HCT116 (cell line): ENCODE measurements around the gene PCCA. TPM values are rescaled to one million over a fixed set of nuclear protein-coding genes. Genes with fewer than 3 reads are reported as not detected.

Experiments used
- ATAC-seq: fragments of 200-7000 bp; cut with Tn5 transposase; 2 replicates; pipeline ENCODE4 v1.9.1; 2020; ENCODE audit warnings: mild to moderate bottlenecking, moderate library complexity
- BruUV-seq: library from RNA; stranded (reverse); fragments of 400-500 nt; replicated peaks from 2 replicates; lab custom pipeline; 2021; lab: Mats Ljungman, UMichigan
- CTCF ChIA-PET: fragments of 300-600 bp; sonication (Branson Sonifier 250); formaldehyde crosslinking; loops from one replicate; lab custom pipeline; 2021; ENCODE audit warnings: antibody characterized with exemption; lab: Charles Lee
- POLR2A ChIA-PET: fragments of 300-600, 350-600 bp; sonication (Branson Sonifier 250); formaldehyde crosslinking; loops from one replicate; lab custom pipeline; 2021; ENCODE audit warnings: antibody characterized with exemption; lab: Charles Lee
- RAD21 ChIA-PET, 2 experiments: fragments of 300-600 bp; sonication (Branson Sonifier 250); formaldehyde crosslinking; loops; one replicate each; lab custom pipeline; 2023; ENCODE audit warnings: low total read pairs in 2 of 2; ENCODE audit not compliant: uncharacterized antibody in 2 of 2, unreplicated experiment in 2 of 2, low non-redundant PET in 1 of 2; lab: Charles Lee
- DNase-seq: peaks from one replicate; pipeline ENCODE4 v3.0.0-alpha.2; 2010; ENCODE audit warnings: low read depth, low spot score
- H2AFZ ChIP-seq: fragments of 200-600 bp; shearing (Covaris generic), sonication (generic); 2 replicates; pipeline ENCODE4 v1.6.1; 2017; ENCODE audit warnings: low read depth, mixed run types, mixed read lengths, antibody characterized with exemption, low read length; ENCODE audit not compliant: poor library complexity, severe bottlenecking
- H3K27ac ChIP-seq: 2 replicates; pipeline ENCODE4 v1.5.1; 2012; ENCODE audit warnings: low read depth, low read length
- H3K27me3 ChIP-seq: fragments of 200-600 bp; sonication (generic); 2 replicates; pipeline ENCODE4 v1.6.1; 2016; ENCODE audit warnings: mixed run types, low read length, mixed read lengths; ENCODE audit not compliant: insufficient read depth
- H3K36me3 ChIP-seq, 2 experiments: fragments of 200-500 bp in 1 of 2; fragments of 200-600 bp in 1 of 2; sonication (Bioruptor generic) in 1 of 2; sonication (generic) in 1 of 2; 2 replicates each; pipeline versions ENCODE4 v1.5.1 to v1.6.1; 2014 to 2016; ENCODE audit warnings: low read length in 2 of 2, inconsistent platforms in 1 of 2, mixed read lengths in 1 of 2, mixed run types in 1 of 2; ENCODE audit not compliant: insufficient read depth in 2 of 2, control insufficient read depth in 1 of 2
- H3K4me1 ChIP-seq, 2 experiments: fragments of 200-600 bp in 1 of 2; sonication (generic) in 1 of 2; 2 replicates each; pipeline versions ENCODE4 v1.5.1 to v1.6.1; 2012 to 2017; ENCODE audit warnings: low read length in 2 of 2, inconsistent platforms in 1 of 2, mild to moderate bottlenecking in 1 of 2, mixed read lengths in 1 of 2, mixed run types in 1 of 2, moderate library complexity in 1 of 2; ENCODE audit not compliant: insufficient read depth in 2 of 2, control insufficient read depth in 1 of 2
- H3K4me2 ChIP-seq: fragments of 200-600 bp; sonication (generic); 2 replicates; pipeline ENCODE4 v1.6.1; 2017; ENCODE audit warnings: mixed run types, low read length, mixed read lengths
- H3K4me3 ChIP-seq, 2 experiments: fragments of 200-600 bp in 1 of 2; sonication (generic) in 1 of 2; replicated peaks in 1 of 2; 2 replicates each; pipeline ENCODE4 v1.5.1; 2011 to 2016; ENCODE audit warnings: low read length in 2 of 2, control low read depth in 1 of 2, low read depth in 1 of 2, mild to moderate bottlenecking in 1 of 2, mixed read lengths in 1 of 2, mixed run types in 1 of 2
- H3K79me2 ChIP-seq: fragments of 200-600 bp; sonication (generic); 2 replicates; pipeline ENCODE4 v1.6.1; 2017; ENCODE audit warnings: mild to moderate bottlenecking, mixed run types, low read length, moderate library complexity, mixed read lengths; ENCODE audit not compliant: insufficient read depth
- H3K9ac ChIP-seq: fragments of 200-600 bp; sonication (generic); 2 replicates; pipeline ENCODE4 v1.6.1; 2016; ENCODE audit warnings: low read length, mixed read lengths
- H3K9me2 ChIP-seq: fragments of 200-600 bp; sonication (generic), shearing (Covaris generic); 2 replicates; pipeline ENCODE4 v1.6.1; 2017; ENCODE audit warnings: mixed run types, mild to moderate bottlenecking, moderate library complexity; ENCODE audit not compliant: insufficient read depth
- H3K9me3 ChIP-seq, 2 experiments: fragments of 200-500 bp in 1 of 2; fragments of 200-600 bp in 1 of 2; sonication (Bioruptor generic) in 1 of 2; sonication (generic) in 1 of 2; 2 replicates each; pipeline ENCODE4 v1.6.1; 2014 to 2017; ENCODE audit warnings: low read length in 2 of 2, mixed read lengths in 2 of 2, inconsistent platforms in 1 of 2, low read depth in 1 of 2, mild to moderate bottlenecking in 1 of 2, mixed run types in 1 of 2, moderate library complexity in 1 of 2; ENCODE audit not compliant: control insufficient read depth in 1 of 2, insufficient read depth in 1 of 2
- H4K20me1 ChIP-seq: fragments of 200-600 bp; sonication (generic), shearing (Covaris generic); 2 replicates; pipeline ENCODE4 v1.6.1; 2017; ENCODE audit warnings: mixed run types, mild to moderate bottlenecking, moderate library complexity; ENCODE audit not compliant: insufficient read depth
- CBX3 ChIP-seq: IDR thresholded peaks from 2 replicates; pipeline ENCODE4 v1.6.1; 2012; ENCODE audit warnings: low read depth
- ELF1 ChIP-seq: IDR thresholded peaks from 2 replicates; pipeline ENCODE4 v1.6.1; 2012; ENCODE audit warnings: low read depth, borderline replicate concordance
- EZH2 ChIP-seq: fragments of 200-600 bp; sonication (generic); IDR thresholded peaks from 2 replicates; pipeline ENCODE4 v1.6.1; 2017; ENCODE audit warnings: antibody characterized with exemption, mixed run types
- FOSL1 ChIP-seq: IDR thresholded peaks from 2 replicates; pipeline ENCODE4 v1.6.1; 2012; ENCODE audit warnings: low read depth
- MAX ChIP-seq: IDR thresholded peaks from 2 replicates; pipeline ENCODE4 v1.6.1; 2012
- POLR2A ChIP-seq: IDR thresholded peaks from 2 replicates; pipeline ENCODE4 v1.7.0; 2011; ENCODE audit warnings: borderline replicate concordance; ENCODE audit not compliant: insufficient read depth, insufficient read length; ENCODE audit errors: extremely low read depth
- RAD21 ChIP-seq: IDR thresholded peaks from 2 replicates; pipeline ENCODE4 v1.6.1; 2012; ENCODE audit warnings: low read depth, mild to moderate bottlenecking
- SIN3A ChIP-seq: IDR thresholded peaks from 2 replicates; pipeline ENCODE4 v1.6.1; 2012; ENCODE audit warnings: low read depth
- SP1 ChIP-seq: IDR thresholded peaks from 2 replicates; pipeline ENCODE4 v1.6.1; 2012; ENCODE audit warnings: low read depth
- intact Hi-C: fragments of 100-400 bp; cut with micrococcal nuclease; formaldehyde crosslinking; loops from 2 replicates; pipeline ENCODE4 v1.10.0; 2022
- total RNA-seq: library from RNA; stranded (reverse); gene quantifications from one replicate; pipeline ENCODE4 v1.2.1, GENCODE V29; 2021; ENCODE audit not compliant: unreplicated experiment
- TF ChIP-seq, protein P1 (sequence below), 3 experiments: fragments of 200-600 bp in 1 of 3; sonication (generic) in 1 of 3; IDR thresholded peaks in 2 of 3; conservative IDR thresholded peaks in 1 of 3; 2 replicates each; pipeline ENCODE4 v1.5.1; 2012 to 2017; ENCODE audit warnings: low read depth in 2 of 3, low read length in 2 of 3, antibody characterized with exemption in 1 of 3, borderline replicate concordance in 1 of 3, control low read depth in 1 of 3, mild to moderate bottlenecking in 1 of 3, mixed read lengths in 1 of 3, mixed run types in 1 of 3, moderate library complexity in 1 of 3; ENCODE audit not compliant: insufficient read depth in 1 of 3
- TF ChIP-seq, protein P2 (sequence below): IDR thresholded peaks from 2 replicates; pipeline ENCODE4 v1.6.1; 2011; ENCODE audit warnings: mild to moderate bottlenecking, low read length, moderate library complexity; ENCODE audit not compliant: insufficient replicate concordance; ENCODE audit errors: extremely low read depth

The PCCA gene
- total RNA-seq, 1 experiment from 2014 or later = 23.0 TPM

- no peaks in the 10 kb centered on the region for H3K9me3 ChIP-seq
- ChIA-PET RAD21 (interaction anchor here in 1 of 2 experiments (0.5 kb wide), 1 partner anchor 556 kb away, joined by 5 read pairs; no protein-coding TSS in a partner anchor), CTCF (no interaction called here), POLR2A (no interaction called here)
- H3K27me3 ChIP-seq = no peaks in the 10 kb centered on the region
- no peak overlapping the region for H3K27ac ChIP-seq
- intact Hi-C loops = no loop called here
- no peak overlapping the region for H3K4me2 ChIP-seq
- BruUV-seq = no TSS peak
- TF ChIP-seq RAD21 (no peak), SP1 (no peak)
- no peaks in the 10 kb centered on the region for H3K79me2 ChIP-seq
- no peaks in the 10 kb centered on the region for H4K20me1 ChIP-seq
- no peaks in the 10 kb centered on the region for H3K9me2 ChIP-seq
- no peak overlapping the region for H2AFZ ChIP-seq
- no peaks in the 10 kb centered on the region for H3K36me3 ChIP-seq
- no peak overlapping the region for H3K9ac ChIP-seq
- ATAC-seq = no peak
- no peaks in the 10 kb centered on the region for H3K4me1 ChIP-seq
- no peak overlapping the region for H3K4me3 ChIP-seq
- DNase-seq = no peak
These were observed 447.8 kb downstream of the PCCA start for GRCh38 chr13:100536643-100537180.

- CTCF ChIA-PET = no interaction called here
- TF ChIP-seq FOSL1 = no peak
- TF ChIP-seq, protein P1, sequence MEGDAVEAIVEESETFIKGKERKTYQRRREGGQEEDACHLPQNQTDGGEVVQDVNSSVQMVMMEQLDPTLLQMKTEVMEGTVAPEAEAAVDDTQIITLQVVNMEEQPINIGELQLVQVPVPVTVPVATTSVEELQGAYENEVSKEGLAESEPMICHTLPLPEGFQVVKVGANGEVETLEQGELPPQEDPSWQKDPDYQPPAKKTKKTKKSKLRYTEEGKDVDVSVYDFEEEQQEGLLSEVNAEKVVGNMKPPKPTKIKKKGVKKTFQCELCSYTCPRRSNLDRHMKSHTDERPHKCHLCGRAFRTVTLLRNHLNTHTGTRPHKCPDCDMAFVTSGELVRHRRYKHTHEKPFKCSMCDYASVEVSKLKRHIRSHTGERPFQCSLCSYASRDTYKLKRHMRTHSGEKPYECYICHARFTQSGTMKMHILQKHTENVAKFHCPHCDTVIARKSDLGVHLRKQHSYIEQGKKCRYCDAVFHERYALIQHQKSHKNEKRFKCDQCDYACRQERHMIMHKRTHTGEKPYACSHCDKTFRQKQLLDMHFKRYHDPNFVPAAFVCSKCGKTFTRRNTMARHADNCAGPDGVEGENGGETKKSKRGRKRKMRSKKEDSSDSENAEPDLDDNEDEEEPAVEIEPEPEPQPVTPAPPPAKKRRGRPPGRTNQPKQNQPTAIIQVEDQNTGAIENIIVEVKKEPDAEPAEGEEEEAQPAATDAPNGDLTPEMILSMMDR (IDR thresholded peaks at IDR 0.05 in 2 of 3, conservative IDR thresholded peaks at IDR 0.05 in 1 of 3; ENCODE audit: borderline replicate concordance in 1 of 3, insufficient read depth in 1 of 3, low read depth in 2 of 3, low read length in 2 of 3) = no peak
- TF ChIP-seq EZH2 = no peak
- no peak for TF ChIP-seq CBX3
- TF ChIP-seq POLR2A = no peak
- TF ChIP-seq, protein P2, sequence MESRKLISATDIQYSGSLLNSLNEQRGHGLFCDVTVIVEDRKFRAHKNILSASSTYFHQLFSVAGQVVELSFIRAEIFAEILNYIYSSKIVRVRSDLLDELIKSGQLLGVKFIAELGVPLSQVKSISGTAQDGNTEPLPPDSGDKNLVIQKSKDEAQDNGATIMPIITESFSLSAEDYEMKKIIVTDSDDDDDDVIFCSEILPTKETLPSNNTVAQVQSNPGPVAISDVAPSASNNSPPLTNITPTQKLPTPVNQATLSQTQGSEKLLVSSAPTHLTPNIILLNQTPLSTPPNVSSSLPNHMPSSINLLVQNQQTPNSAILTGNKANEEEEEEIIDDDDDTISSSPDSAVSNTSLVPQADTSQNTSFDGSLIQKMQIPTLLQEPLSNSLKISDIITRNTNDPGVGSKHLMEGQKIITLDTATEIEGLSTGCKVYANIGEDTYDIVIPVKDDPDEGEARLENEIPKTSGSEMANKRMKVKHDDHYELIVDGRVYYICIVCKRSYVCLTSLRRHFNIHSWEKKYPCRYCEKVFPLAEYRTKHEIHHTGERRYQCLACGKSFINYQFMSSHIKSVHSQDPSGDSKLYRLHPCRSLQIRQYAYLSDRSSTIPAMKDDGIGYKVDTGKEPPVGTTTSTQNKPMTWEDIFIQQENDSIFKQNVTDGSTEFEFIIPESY = no peak
- TF ChIP-seq ELF1 = no peak
- no peak for TF ChIP-seq MAX
- no peak for TF ChIP-seq SP1
- TF ChIP-seq SIN3A = no peak
- RAD21 ChIA-PET = no interaction called here
These were observed 448.6 kb downstream of the PCCA start for GRCh38 chr13:100537486-100537885.

More at GRCh38 chr13:100537486-100537885, 448.6 kb downstream of the PCCA start:
- Histone ChIP-seq H3K4me2 (no peak overlapping the region), H3K4me1 (no peaks in the 10 kb centered on the region), H3K79me2 (no peaks in the 10 kb centered on the region), H3K36me3 (no peaks in the 10 kb centered on the region), H3K9me2 (no peaks in the 10 kb centered on the region), H2AFZ (no peak overlapping the region), H3K9ac (no peak overlapping the region), H3K27ac (no peak overlapping the region), H4K20me1 (no peaks in the 10 kb centered on the region), H3K9me3 (no peaks in the 10 kb centered on the region), H3K4me3 (no peak overlapping the region), H3K27me3 (no peaks in the 10 kb centered on the region)
- DNase-seq (no peak), ATAC-seq (no peak)
- POLR2A ChIA-PET = no interaction called here
- intact Hi-C loops = no loop called here
- no TSS peak for BruUV-seq
